GM12874 (cell line): ENCODE data around the gene GH1.

ENCODE experiments used
- TF ChIP-seq, protein P1 (sequence below): IDR thresholded peaks from 2 replicates; pipeline ENCODE4 v1.5.1; 2011; ENCODE audit warnings: low read depth, mild to moderate bottlenecking, control low read depth, low read length, moderate library complexity; ENCODE audit not compliant: insufficient read depth

Gene GH1

DNA sequence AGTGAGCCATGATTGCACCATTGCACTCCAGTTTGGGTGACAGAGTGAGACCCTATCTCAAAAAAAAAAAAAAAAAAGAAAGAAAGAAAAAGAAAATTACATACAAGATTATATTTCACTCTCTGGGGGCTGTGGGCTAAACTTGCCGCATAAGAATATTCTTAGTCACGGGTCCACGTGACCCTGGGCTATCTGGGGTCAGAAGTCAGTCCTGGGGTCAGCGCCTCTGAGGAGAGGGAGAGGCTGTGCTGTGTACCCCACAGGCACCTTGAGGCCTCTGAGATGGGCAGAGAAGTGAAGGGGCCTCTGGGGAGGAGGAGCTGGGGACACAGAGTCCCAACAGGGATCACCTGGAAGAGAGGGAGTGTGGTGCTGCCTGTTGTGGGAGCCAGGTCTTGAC is 19.3 kb upstream of the GH1 start:
- TF ChIP-seq, protein P1, sequence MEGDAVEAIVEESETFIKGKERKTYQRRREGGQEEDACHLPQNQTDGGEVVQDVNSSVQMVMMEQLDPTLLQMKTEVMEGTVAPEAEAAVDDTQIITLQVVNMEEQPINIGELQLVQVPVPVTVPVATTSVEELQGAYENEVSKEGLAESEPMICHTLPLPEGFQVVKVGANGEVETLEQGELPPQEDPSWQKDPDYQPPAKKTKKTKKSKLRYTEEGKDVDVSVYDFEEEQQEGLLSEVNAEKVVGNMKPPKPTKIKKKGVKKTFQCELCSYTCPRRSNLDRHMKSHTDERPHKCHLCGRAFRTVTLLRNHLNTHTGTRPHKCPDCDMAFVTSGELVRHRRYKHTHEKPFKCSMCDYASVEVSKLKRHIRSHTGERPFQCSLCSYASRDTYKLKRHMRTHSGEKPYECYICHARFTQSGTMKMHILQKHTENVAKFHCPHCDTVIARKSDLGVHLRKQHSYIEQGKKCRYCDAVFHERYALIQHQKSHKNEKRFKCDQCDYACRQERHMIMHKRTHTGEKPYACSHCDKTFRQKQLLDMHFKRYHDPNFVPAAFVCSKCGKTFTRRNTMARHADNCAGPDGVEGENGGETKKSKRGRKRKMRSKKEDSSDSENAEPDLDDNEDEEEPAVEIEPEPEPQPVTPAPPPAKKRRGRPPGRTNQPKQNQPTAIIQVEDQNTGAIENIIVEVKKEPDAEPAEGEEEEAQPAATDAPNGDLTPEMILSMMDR: no peak

DNA sequence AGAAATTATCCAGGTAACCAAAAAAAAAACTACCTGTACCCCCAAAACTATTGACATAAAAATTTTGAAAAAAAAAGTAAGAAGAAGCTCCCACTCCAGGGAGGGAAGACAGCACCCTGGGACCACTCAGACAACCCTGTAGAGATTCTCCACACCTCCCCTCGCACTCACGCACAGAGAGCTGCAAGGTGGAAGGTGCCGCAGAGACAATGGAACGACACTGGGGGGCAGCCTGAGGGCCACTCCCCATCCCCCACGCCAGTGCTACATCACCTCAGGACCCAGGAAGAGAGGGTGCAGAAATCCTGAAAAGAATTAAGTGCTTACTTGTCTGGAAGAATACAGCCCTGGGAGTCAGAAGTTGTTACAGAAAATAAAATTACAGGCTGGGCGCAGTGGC is 18.7 kb upstream of the GH1 start:
- TF ChIP-seq, protein P1: no peak

DNA sequence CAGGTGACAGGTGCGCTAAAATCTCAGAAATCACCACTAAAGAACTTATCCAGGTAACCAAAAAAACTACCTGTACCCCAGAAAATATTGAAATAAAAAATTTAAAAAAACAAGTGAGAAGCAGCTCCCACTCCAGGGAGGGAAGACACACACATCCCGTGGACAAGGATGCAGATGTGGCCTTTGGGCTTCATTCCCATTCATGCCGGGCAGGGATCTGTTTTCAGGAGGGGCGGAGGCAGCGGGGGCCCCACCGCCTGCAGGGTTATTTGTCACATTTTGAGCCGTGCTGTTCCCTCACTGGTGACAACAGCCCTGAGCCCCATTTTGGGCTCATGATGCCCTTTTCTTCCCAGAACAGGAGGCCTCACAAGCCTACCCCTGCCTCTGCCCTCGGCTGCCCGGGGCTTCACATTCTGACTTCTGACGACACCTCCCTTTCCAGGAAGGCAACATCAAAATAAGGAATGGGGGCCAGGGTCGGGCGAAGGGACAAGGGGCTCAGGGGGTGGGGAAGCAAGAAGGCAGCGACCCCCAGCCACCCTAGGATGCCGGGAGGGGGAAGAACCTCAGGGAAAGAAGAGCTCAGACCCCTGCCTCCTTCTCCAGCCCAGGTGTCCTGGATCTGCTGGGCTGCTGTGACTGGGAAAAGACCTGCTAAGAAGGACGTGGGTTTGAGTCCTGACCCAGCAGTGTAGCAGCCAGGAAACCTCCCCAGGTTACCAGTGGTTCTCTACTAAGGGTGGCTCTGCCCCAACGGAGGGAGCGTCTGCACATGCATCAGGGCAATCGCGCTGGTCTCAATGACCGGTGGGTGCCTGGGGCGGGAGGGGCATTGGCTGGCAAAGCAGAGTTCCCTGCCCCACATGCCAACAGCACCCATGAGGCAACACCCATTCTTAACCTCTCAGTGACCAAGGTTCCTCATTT is 15.8 kb upstream of the GH1 start:
- TF ChIP-seq, protein P1: no peak

DNA sequence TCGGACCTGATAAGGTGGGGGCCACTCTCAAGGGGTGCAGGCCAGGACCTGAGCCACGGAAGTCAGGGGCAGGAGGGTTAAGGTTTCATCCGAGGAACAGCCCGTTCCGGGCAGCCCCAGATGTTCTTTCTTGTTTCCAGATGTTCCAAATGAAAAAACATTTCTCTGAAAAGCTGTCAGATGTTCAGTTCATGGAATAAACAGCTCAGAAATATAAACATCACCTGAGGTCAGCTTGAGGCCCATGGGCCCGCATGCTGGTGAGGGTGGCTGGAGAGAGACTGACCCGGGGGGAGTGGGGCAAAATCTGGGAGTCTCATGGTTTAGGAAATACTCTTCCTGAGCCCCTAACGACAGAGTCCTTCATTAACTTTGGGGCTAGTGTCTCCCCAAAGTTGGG is 15.0 kb upstream of the GH1 start:
- TF ChIP-seq, protein P1: no peak

DNA sequence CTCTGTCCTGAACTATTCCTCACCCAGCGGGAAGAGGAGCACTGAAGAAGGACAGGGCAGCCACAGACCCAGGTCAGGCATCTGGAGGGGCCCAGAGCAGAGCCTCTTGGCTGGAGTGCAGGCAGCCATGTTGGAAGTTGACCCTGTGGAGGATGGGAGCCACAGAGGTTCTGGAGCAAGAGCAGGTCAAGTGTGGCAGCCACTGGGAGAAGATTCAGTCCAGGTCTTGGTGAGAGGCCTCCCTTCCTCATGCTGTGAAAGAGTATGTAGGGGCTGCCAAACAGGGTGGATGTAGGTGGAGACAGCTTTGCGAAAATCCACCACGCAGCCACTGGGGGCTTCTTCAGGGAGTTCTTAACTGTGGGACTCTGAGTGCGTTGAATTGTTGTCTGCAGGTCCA is 14.1 kb upstream of the GH1 start:
- TF ChIP-seq, protein P1: no peak

DNA sequence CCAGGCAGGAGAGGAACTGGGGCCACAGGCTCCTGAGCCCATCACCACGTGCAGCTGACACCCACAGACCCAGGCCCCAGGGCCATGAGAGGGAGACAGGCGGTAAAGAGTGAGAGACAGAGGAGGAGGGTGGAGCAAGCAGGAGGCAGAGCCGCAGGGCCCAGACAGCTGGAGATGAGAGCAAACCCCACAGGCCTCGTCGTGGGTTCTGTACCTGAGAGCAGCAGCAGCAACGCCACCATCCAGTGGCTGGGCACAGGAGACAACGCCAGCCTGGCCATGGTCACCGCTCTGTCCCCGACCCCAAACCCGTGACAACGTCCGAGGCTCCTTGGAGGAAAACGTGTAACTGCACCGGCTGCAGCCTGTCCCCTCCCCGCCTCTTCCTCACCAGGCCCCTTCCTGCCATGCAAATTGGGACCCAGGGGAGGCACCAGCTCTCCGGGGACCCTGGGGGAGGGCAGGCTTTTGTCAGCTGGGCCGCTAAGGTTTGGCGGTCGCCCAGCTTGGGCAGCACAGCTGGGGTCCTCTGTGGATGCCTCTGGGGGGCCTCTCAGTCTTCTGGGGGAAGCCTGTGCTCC is 13.4 kb upstream of the GH1 start, which contains the start of gene CD79B:
TSS of gene CD79B (minus strand) at position 351 of the 581 bp plus-strand sequence. CDS start at position 281, 70 bp downstream.
- TF ChIP-seq, protein P1: no peak

DNA sequence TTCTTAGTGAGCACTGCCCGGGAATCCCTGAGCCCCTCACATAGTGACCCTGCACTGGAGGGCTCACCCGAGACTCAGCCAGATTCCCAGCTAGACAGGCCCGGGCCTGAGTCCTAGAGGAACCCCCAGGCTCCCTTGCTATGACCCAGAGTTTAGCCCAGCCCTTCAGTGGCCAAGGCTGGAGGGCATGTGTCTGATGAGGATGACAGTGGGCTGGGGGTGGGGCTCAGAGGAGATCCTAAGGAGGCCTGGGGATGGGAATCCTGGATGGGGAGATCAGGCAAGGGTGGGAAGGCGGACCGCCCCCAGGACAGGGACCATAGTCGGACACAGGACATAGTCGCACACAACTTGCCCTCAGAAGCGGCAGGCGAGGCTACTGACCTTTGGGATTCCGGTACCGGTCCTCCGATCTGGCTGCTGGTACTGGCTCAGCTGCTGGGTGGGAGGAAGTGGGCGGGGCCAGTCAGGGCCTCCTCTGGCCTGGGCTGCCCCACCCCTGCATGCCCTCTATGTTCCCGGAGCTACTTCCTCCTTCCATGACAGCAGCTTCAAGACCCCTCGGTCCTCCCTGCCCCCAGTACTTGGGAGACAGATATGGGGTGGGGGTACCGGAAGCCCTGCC is 12.4 kb upstream of the GH1 start:
- TF ChIP-seq, protein P1: no peak
